ENCODE measurements around the gene CTDSPL2.
"Not testable (repeated sequence)": the region's sequence is repeated elsewhere in the genome, so short reads cannot be mapped to it uniquely, and the experiment has no call there.

Gene CTDSPL2

DNA sequence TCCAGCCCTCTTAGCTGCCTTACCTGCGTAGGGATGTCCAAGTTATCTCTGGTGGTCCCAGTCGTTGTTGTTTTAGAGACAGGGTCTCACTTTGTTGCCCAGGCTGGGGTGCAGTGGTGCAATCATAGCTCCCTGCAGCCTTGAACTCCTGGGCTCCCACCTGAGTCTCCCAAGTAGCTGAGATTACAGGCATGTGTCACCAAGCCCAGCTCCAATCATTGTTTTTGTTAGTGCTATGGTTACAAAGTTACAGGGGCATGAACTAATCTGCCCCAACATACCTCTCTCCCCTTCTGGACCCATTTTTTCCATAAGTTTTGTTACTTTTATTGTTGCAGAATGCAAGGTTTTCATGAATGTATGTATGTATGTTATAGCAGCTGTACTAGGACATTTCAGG, 54.7 kb downstream of the CTDSPL2 start:
- no peak for DNase-seq (ENCODE audit: low spot score)

DNA sequence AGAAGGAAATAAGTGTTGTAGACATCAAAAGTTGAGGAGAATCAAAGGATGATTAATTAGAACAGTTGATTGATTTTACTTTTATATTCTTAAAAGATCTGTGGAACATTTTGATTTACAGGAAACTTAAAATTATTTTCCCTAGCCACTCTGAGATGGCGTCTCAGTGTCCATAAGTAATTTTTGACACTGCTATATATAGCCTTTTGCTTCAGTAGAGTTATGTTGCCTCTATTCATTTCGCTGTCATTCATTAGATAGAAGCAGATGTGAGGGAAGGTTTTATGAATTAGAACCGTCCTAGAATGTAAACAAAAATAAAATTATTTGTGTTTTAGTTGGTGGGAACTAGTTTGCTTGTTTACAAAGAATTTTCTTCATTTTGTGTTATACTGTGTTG, 58.5 kb downstream of the CTDSPL2 start:
- no peak for DNase-seq (ENCODE audit: low spot score)

DNA sequence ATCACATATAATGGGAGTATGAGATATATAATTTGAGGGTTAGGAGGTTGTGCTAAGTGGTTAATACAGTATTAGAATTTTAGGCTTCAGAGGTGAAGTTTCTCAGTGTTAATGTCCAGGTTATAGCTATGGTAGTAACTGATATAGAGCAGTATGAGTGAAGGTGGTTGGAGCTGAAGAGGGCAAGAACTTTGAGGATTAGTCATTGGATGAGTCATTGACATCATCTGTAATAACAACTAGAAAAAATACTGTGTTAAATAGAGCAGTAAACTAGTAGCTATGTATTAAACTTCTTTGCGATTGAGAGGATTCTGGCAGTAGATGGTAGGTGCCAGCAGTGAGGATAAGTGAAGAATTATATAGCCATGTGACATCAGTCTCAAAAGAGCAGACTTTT, 62.0 kb downstream of the CTDSPL2 start:
- DNase-seq (ENCODE audit: low spot score), result no peak

DNA sequence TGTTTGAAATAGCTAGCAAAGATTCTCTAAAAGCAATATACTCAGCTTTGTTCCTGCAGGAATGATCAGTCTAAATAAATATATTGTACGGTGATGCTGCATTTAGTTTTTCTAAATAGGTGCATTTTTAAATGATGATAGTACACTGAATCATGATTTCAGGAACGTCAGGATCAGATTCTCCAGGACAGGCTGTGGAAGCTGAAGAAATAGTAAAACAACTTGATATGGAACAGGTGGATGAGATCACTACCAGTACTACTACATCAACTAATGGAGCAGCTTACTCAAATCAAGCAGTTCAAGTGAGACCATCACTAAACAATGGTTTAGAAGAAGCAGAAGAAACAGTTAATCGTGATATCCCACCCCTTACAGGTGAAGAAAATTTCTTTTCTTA, 63.2 kb downstream of the CTDSPL2 start:
- DNase-seq (ENCODE audit: low spot score), result no peak

DNA sequence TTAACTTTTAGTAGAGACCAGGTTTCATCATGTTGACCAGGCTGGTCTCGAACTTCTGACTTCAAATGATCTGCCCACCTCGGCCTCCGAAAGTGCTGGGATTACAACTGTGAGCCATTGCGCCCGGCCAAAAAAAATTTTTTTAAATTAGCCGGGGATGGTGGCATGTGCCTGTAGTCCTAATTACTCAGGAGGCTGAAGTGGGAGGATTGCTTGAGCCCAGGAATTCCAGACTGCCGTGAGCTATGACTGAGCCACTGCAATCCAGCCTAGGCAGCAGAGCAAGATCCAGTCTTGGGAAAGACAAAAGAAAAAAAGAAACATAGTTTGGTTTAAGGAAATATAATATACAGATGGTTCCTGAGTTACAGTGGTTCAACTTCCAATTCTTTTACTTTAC, 64.6 kb downstream of the CTDSPL2 start:
- DNase-seq (ENCODE audit: low spot score), result no peak

DNA sequence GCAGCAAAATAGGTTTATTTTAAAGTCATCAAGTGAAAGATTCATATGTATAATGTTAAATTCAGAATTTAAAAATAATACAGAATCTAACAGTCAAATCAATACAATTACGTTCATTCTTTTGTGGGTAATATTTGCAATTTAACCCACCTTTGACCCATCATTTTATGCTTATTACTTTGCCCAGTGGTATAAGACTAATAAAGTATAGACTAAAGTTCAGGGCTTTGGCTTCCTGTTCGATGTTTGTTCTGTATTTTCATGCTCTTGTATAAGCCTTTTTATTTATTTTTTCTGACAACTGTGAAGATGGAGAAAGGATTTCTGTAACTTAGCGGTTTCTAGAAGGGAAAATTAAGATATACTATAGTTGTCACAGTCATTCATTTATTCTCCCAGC, 65.2 kb downstream of the CTDSPL2 start:
- no peak for DNase-seq (ENCODE audit: low spot score)

DNA sequence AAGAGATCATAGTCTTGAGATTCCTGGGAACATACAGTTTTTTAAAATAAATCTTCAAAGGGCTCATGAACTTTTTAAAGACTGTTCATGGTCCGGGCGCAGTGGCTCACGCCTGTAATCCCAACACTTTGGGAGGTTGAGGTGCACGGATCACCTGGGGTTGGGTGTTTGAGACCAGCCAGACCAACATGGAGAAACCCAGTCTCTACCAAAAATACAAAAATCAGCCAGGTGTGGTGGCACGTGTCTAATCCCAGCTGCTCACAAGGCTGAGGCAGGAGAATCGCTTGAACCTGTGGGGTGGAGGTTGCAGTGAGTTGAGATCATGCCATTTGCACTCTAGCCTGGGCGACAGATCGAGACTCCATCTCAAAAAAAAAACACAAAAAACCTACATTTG, 68.1 kb downstream of the CTDSPL2 start:
- no peak for DNase-seq (ENCODE audit: low spot score)

DNA sequence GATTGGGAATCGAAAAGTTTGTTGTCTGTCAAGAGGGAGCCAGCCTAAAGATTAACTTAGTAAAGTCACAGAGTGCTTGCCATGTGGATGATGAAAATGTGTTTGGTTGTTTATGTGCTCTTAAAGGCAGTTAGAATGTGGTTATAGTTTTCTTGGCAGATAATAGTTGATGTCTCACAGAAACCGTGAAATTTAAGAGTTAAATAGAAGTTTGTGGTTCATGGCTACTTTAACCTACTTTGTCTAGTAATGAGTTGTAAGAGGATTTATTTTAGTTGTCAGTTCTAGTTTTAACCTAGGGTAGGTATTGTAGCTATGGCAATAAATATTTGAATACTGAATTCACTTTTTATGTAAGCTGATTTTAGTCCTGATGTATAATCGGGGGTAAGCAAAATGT, 73.1 kb downstream of the CTDSPL2 start:
- DNase-seq (ENCODE audit: low spot score), result no peak

DNA sequence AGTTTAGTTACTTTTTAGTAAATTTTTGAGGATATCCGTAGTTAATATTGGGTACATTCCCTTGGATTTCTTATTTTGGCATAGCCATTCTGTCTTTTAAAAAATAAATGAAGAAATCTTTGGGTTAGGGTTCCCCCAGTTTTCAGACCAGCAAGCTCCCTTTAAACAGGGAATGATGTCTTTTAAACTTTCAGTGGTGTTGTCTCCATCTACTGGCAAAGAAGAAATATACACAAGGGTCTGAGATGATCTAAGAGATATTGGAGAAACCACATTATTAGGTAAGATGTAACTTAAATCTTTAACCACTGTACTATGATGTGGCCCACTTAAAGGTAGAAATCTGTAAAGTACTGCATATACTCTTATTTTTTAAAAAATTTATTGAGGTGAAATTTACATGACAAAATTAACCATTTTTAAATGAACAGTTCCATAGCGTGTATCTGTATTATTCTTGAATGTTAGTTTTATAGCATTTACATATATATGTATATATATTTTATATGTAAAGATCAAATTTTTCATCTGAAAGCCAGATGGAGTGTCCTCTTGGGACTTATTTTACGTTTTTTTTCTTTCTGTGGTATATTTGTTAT, 74.4 kb downstream of the CTDSPL2 start:
- peak; percentile 31 for DNase-seq (ENCODE audit: low spot score)

DNA sequence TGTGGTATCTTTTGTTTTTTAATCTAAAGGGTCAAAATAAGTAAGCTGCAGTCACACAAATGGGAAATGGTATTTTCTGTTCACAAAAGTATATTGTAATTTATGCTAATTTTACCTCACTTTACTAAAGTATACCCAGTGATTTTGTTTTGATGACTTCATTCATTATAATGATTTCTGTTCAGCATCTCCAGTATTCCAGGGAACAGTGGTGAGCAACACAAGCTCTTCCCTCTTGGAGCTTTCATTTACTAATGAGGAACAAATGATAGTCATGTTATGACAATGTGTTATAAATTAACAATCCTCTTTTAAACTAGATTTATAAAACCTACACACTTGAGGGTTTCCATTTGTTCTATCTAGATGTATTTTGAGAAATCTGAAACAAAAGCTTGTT, 89.0 kb downstream of the CTDSPL2 start:
- no peak for DNase-seq (ENCODE audit: low spot score)

DNA sequence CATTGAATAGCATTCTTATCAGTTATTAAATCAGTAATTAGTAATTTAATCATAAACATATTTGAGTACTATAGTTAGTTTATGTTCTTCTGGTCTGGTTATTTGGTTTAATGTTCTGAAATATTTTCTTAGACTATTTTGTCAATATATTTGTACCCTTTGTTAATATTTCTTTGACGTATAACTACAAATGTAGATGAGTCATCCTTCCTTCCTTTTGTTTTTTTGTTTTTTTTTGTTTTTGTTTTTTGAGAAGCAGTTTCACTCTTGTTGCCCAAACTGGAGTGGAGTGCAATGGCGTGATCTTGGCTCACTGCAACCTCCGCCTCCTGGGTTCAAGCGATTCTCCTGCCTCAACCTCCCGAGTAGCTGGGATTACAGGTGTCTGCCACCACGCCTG, 92.1 kb downstream of the CTDSPL2 start:
- no peak for DNase-seq (ENCODE audit: low spot score)

DNA sequence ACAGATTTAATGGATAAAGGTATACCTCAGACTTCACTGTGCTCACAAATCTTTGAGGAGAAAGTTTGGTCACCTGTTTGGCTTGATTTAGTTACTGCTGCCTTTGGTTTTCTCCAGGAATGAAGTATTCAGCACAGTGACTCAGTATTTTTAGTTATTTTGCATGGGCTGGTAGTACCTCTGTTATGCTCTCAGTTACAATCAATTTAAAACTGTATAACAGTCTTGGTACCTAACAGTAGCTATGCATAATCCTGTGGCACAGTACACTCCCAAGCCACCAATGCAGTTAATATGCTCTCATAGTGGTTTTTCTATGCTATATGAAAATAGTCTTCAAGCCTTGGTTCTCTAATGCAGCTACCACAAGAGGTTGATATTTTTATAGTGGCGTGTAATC, 97.6 kb downstream of the CTDSPL2 start:
- DNase-seq (ENCODE audit: low spot score), result no peak

DNA sequence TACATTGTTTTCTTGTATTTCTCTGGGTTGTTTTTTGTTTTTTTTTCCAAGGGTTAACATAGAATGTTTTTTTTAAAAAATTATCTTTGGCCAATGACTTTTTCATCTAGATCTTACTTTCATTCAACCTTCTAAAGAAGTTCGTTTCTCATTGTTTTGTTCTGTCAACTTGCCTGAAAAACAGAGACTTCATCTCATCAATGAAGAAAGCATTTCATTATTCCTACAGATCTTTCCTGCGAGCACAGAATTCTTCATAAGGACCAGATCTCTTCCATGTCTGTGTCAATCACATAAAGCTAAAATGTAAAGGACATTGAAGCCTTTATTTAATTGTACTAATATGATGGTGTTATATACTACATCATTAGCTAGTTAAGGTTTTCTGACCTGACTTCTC, 99.8 kb downstream of the CTDSPL2 start:
- DNase-seq (ENCODE audit: low spot score), result no peak

DNA sequence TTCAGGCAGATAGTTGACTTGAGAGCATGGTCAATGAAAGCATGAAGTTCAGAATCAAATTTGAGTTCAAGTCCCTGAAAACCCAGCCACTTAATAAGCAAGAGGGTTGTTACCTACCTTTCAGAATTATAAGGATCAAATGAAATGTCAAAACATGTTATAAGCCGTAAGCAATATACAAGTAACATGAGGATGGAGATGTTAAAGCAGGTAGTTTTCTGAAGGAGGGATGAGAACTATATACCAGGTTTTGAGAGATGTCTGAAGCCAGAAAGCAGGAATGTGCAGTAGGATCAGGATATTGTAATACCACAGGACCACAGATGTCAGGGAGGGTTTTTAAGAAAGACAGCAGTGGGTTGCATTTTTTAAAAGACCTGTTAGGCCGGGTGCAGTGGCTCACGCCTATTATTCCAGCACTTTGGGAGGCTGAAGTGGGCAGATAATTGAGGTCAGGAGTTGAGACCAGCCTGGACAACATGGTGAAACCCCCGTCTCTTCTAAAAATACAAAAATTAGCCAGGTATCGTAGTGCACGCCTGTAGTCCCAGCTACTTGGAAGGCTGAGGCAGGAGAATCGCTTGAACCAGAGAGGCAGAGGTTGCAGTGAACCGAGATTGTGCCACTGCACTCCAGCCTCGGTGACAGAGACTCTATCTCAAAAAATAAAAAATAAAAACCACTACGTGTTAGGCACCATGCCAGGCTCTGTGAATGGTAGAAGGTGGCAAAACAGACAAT, 102.6 kb downstream of the CTDSPL2 start:
- DNase-seq (ENCODE audit: low spot score), result no peak

DNA sequence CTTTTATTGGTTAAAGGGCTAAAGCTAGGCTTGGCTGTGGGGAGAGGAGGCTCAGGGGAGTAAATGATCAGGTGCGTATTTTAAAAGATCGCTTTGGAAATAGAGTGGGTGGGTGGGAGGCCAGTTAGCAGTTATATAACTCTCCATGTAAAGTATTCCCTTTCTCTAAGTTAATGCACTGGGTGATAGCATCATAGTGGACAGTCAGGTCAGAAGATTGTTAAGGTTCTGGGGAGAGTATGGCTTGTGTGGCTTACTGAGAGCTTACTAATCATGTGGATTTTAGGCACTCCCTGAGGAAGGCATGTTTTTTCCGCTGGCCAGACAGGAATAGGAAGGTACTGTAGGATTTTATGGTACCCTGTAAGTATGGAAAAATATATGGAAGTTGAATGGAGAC, 103.2 kb downstream of the CTDSPL2 start:
- DNase-seq (ENCODE audit: low spot score), result no peak

DNA sequence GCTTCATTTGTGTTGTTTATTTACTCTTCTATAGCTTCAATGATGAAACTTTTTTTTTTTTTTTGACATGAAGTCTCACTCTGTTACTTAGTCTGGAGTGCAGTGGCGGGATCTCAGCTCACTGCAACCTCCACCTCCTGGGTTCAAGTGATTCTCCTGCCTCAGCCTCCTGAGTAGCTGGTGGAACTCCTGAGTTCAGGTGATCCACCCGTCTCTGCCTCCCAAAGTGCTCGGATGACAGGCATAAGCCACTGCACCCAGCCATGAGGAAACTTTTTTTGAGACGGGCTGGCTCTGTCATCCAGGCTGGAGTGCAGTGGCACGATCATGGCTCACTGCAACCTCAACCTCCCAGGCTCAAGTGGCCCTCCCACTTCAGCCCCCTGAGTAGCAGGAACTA, 104.8 kb downstream of the CTDSPL2 start:
- not testable (repeated sequence) for DNase-seq (ENCODE audit: low spot score)

DNA sequence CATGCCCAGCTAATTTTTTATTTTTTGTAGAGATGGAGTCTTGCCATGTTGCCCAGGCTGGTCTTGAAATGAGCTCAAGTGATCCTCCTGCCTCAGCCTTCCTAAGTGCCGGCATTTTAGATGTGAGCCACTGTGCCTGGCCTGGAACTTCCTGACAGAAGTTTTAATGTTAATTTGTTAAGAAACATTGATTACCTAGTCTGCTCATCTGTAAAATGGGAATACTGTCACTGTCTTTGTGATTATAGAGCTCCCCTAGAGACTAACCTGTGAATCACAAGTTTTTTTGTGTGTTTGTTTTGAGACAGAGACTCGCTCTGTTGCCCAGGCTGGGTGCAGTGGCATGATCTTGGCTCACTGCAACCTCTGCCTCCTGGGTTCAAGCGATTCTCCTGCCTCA, 105.3 kb downstream of the CTDSPL2 start:
- DNase-seq (ENCODE audit: low spot score), result no peak

DNA sequence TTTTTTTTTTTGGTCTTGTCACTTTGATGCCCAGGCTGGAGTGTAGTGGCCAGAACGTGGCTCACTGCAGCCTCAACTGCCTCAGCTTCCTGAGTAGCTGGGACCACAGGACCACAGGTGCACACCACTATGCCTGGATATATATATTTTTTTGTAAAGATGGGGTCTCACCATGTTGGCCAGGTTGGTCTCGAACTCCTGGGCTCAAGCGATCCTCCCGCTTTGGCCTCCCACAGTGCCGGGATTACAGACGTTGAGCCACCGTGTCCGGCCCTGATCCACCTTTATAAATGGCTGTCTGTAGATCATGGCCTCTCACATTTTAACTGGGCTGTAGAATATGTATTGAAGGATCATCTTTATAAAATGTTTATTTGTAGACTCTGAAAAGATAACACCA, 107.7 kb downstream of the CTDSPL2 start:
- DNase-seq (ENCODE audit: low spot score), result no peak

DNA sequence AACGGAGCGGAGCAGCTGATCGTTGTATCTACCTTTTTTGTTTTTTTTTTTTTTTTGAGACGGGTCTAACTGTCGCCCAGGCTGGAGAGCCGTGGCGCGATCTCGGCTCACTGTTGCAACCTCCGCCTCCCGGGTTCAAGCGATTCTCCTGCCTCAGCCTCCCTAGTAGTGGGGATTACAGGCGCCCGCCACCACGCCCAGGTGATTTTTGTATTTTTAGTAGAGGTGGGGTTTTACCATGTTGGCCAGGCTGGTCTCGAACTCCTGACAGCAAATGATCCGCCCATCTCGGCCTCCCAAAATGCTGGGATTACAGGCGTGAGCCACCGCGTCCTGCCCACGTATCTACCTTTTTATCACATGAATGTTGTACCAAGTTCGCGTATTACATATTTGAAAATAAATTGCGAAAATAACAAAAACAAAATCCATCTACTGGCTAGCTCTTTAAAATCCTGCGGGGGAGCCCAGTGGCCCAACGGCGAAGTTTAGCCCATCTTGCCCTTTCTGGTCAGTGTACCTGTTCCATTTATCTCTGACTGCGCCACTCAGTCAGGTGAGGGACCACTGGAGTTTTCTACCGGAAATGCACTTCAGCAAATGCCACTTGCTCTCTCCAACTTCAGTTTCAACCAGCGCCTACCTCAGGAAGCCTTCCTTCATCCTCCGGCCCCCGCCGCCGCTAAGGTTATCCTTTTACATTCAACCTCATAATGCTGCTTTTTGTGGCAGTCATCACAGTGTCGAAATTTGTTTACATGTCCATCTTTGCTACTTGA, 108.3 kb downstream of the CTDSPL2 start:
- no peak for DNase-seq (ENCODE audit: low spot score)

DNA sequence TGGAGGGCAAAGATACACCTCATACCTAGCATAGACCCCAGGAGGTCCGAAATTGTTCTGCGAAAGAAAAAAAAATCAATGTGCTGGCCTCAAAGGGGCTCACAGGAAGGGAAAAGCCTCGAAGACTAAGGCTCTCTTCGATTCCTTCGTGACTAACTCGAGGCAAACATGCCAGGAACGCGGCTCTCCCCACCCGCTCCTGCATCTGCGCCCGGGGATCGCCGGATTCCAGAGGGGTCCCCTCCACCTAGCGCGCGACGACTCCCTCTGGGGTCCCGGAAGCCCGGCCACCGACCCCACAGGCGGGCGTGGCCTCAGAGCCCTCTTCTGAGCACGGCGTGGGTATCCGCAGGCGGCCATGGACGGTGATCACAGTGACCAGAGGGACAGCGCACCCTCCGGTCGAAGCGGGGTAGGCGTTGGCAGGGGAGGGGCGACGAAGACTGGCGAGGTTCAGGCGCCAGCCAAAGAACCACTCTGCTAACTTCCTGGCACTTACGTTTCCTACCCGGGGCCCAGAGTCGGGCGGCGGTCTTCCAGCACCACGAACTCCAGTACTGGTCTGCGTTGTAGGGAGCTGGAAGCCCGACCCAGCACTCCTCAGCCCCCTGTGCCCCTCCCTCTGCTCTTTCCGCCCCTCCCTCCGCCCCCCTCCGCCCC, 109.0 kb downstream of the CTDSPL2 start:
- peak; percentile 89 for DNase-seq (ENCODE audit: low spot score)

DNA sequence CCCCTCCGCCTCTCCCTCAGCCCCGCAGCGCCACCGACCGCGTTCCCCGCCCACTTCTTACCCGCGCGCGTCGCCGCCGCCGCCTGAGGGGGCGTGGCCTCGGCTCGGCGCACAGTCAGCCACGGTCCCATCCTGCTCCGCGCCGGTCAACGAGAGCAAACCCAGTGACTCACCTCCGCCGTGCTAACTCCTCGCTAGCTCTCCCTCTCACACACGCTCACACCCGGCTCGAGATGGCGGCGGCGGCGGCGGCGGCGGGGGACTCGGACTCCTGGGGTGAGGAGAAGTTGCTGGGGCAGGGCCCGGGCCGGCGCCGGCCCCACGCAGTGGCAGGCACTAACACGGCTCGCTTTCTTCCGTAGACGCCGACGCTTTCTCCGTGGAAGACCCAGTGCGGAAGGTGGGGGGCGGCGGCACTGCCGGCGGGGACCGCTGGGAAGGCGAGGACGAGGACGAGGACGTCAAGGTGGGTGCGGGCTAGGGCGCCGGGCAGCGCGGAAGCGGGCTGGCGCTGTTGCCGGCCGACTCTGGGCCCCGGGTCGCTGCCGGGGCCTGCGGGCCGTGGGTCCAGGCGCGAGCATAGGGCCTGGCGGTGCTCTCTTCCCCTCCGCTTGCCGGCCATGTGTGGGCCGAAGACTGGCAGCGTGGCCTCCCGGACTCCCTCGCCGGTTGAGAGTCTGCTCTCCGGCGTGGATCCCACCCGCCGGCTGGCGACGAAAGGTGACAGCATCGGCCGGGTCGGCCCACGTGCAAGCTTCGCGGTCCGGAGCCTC, 109.7 kb downstream of the CTDSPL2 start, which contains the start of gene EIF3J:
TSS of gene EIF3J (plus strand) at position 186 of the 773 bp plus-strand sequence. CDS start at position 234, 48 bp downstream.
- peak; percentile 94 for DNase-seq (ENCODE audit: low spot score)

All from SK-N-DZ (cell line).